T-helper 17 cell (primary cell): ENCODE results near the gene PVALEF. TPM values are rescaled to one million over a fixed set of nuclear protein-coding genes. Genes with fewer than 3 reads are reported as not detected.

Experiments used
- ATAC-seq: fragments of 150-1000 bp; cut with Tn5 transposase; 2 replicates; pipeline ENCODE4 v1.10.0; 2021; ENCODE audit warnings: mild to moderate bottlenecking, moderate library complexity
- DNase-seq, 3 donors: peaks; one replicate each; pipeline versions ENCODE4 v3.0.0 to v3.0.0-alpha.2; 2020 to 2021
- H3K9me3 ChIP-seq: one replicate; pipeline ENCODE4 v1.7.0; 2013; ENCODE audit warnings: low read length, mild to moderate bottlenecking; ENCODE audit not compliant: control insufficient read depth, poor library complexity, severe bottlenecking
- H3K27ac Mint-ChIP-seq: one replicate; pipeline ENCODE4 v1.8.0; 2022; ENCODE audit warnings: mild to moderate bottlenecking, moderate library complexity, mixed read lengths
- H3K27me3 Mint-ChIP-seq: one replicate; pipeline ENCODE4 v1.8.0; 2022; ENCODE audit warnings: mixed read lengths
- H3K36me3 Mint-ChIP-seq: one replicate; pipeline ENCODE4 v1.8.0; 2022; ENCODE audit warnings: low read depth, mixed read lengths
- H3K4me1 Mint-ChIP-seq: one replicate; pipeline ENCODE4 v1.8.0; 2022; ENCODE audit warnings: mild to moderate bottlenecking, mixed read lengths
- H3K4me3 Mint-ChIP-seq: one replicate; pipeline ENCODE4 v1.8.0; 2022; ENCODE audit warnings: mild to moderate bottlenecking, moderate library complexity, mixed read lengths
- total RNA-seq, 4 donors: library from RNA in 2 of 4; stranded (reverse) in 2 of 4; gene quantifications; one replicate each; pipeline ENCODE4 v1.2.3 and lab custom pipeline; 2022 to 2026

Gene PVALEF
- total RNA-seq, 2 donors from 2014 or later, result not detected

- H3K9me3 ChIP-seq, result no peaks in the 10 kb centered on the region
- no peaks in the 10 kb centered on the region for H3K36me3 Mint-ChIP-seq
- no peak overlapping the region for H3K4me3 Mint-ChIP-seq
- no peaks in the 10 kb centered on the region for H3K27me3 Mint-ChIP-seq
- H3K27ac Mint-ChIP-seq, result no peak overlapping the region
- DNase-seq, result no peak
- ATAC-seq, result no peak
- H3K4me1 Mint-ChIP-seq, result peaks cover 3% of the 10 kb centered on the region
Observed at GRCh38 chr17:81124377-81124776, 40.9 kb upstream of the PVALEF start.

DNA sequence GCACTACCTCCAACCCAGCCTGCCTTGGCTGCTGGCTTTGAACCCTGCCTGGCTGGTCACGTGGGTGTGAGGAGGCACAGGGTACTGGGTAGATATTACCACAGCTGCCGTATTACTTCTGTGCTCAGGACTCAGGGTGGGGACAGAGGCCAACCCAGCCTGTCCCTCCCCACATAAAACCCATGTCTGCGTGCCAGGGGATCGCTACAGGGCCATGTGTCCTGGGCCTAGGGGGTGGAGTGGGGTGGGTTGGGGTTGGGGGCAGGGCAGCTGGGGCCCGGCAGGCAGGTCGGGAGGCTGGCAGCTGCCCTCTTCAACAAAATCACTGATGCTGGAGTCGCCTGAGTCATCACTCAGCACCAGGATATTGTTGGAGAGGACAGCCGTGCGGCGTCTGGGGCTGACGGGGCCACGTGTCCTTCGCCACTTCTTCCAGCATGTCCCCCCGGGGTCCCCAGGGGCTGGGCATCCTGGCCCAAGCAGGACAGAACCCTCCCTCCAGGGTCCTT, 39.7 kb upstream of the PVALEF start:
- H3K36me3 Mint-ChIP-seq, result no peaks in the 10 kb centered on the region
- H3K27me3 Mint-ChIP-seq, result no peaks in the 10 kb centered on the region
- ATAC-seq (no peak), DNase-seq (no peak)
- H3K9me3 ChIP-seq, result no peaks in the 10 kb centered on the region
- no peaks in the 10 kb centered on the region for H3K4me1 Mint-ChIP-seq
- no peak overlapping the region for H3K4me3 Mint-ChIP-seq
- no peak overlapping the region for H3K27ac Mint-ChIP-seq

DNA sequence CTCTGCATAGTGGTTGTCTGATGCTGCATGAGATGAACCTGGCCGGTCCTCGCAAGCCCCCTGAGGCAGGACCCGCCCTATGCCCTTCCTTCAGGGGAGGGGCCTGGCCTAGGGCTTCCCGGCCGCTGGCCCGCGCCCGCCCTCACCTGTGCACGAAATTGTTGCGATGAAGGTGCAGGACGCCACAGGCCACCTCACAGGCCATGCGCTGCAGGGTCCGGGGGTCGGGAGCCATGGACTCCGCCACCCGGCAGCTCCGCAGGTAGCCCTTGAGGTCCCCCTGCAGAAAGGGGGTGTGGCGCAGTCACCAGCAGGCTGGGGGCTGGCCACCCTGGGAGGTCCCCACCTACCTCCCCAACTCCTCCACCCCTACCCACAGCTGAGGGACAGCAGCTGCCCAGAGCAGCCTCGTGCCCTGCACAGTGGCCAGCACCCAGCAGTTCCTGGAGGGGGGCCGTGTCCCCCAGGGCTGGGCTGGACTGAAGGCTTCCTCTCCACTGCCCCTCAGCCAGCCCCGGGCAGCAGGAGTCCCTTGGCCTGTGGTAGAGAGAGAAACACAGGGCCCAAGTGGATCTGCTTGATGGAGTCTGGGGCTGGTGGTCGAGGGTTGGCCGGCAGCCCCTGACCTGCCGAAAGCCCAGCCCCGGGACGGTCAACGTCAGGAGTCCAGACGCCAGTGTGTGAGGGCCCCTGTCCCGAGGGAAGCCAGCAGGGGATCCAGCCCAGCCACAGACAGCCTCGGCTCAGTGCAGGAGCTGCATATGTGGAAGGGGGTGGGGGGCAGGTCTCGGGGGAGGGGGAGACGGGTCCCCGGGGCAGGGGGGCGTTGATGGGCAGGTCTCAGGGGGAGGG, 38.8 kb upstream of the PVALEF start:
- H3K4me1 Mint-ChIP-seq, result no peaks in the 10 kb centered on the region
- no peak for ATAC-seq
- H3K27ac Mint-ChIP-seq, result no peak overlapping the region
- no peaks in the 10 kb centered on the region for H3K9me3 ChIP-seq
- H3K36me3 Mint-ChIP-seq, result no peaks in the 10 kb centered on the region
- no peak overlapping the region for H3K4me3 Mint-ChIP-seq
- DNase-seq, result no peak
- no peaks in the 10 kb centered on the region for H3K27me3 Mint-ChIP-seq

DNA sequence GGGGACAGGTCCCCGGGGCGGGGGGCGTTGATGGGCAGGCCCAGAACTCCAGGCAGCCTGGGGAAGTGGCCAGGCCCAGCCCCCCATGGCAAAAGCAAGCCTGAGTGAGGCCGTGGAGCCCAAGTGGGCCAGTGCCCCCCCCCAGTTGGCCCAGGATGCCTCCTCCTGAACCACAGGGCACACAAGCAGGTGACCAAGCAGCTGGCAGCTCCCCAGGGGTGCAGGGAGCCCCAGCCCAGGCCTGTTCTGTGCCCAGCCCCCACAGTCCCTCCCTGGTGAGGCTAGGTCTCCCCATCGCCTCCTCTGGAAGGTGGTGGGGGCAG, 38.2 kb upstream of the PVALEF start:
- H3K27ac Mint-ChIP-seq, result no peak overlapping the region
- no peaks in the 10 kb centered on the region for H3K9me3 ChIP-seq
- H3K4me3 Mint-ChIP-seq, result no peak overlapping the region
- no peaks in the 10 kb centered on the region for H3K27me3 Mint-ChIP-seq
- no peak for DNase-seq
- H3K4me1 Mint-ChIP-seq, result no peaks in the 10 kb centered on the region
- H3K36me3 Mint-ChIP-seq, result no peaks in the 10 kb centered on the region
- ATAC-seq, result no peak

DNA sequence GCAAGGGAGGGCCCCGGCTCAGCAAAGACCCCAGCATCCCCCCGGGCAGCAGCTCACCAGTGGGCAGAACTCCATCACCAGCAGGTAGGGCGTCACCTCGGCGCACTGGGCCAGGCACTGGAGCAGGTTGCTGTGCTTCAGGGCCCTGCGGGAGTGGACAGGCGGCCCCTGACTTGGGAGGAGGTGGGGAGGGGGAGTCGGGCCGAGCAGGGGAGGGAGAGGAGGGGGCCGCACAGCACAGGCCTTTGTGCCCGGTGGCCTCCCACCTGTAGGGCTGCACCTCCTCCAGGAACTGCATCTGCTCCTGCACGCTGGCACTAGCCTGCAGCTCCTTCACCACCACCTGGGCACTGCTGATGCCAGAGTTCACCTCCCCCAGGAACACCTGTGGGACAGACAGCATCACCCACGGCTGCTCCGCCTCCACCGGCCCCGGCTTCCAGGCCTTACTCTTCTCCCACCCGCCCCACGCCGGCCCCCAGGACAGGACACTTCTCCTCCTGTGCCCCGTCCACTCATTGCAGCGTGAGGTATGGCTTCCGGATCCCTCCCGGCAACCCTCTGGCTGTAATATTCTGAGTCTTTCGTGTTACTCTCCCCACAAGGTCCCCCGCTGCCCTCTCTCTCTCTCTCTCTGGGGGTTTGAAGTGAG, 37.7 kb upstream of the PVALEF start:
- Mint-ChIP-seq H3K4me1 (no peaks in the 10 kb centered on the region), H3K4me3 (no peak overlapping the region), H3K27me3 (no peaks in the 10 kb centered on the region), H3K27ac (no peak overlapping the region), H3K36me3 (no peaks in the 10 kb centered on the region)
- no peak for ATAC-seq
- DNase-seq, result no peak
- H3K9me3 ChIP-seq, result no peaks in the 10 kb centered on the region

DNA sequence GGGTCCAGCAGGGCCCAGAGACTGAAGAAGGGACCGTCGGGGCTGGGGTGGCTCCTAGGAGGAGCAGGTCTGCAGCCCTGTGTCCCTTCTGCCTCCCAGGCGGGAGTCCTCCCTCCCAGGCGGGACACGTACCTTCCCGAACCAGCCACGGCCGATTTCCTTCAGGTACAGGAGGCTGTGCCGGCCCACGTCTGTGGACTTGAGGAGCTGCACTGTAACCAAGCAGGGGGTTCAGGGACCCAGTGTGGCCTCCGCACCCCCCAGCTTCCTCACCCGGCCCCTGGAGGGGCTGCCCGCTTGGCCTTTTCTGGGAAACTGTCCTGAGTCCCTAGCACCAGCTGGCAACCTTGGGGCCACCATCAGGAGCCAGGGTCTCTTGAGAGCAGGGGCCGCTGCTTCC, 37.0 kb upstream of the PVALEF start:
- Mint-ChIP-seq H3K36me3 (no peaks in the 10 kb centered on the region), H3K4me3 (no peak overlapping the region), H3K4me1 (no peaks in the 10 kb centered on the region), H3K27ac (no peak overlapping the region), H3K27me3 (no peaks in the 10 kb centered on the region)
- H3K9me3 ChIP-seq, result no peaks in the 10 kb centered on the region
- ATAC-seq (no peak), DNase-seq (no peak)

- no peaks in the 10 kb centered on the region for H3K36me3 Mint-ChIP-seq
- DNase-seq (no peak), ATAC-seq (no peak)
- no peak overlapping the region for H3K4me3 Mint-ChIP-seq
- H3K4me1 Mint-ChIP-seq, result no peaks in the 10 kb centered on the region
- H3K9me3 ChIP-seq, result no peaks in the 10 kb centered on the region
- no peaks in the 10 kb centered on the region for H3K27me3 Mint-ChIP-seq
- H3K27ac Mint-ChIP-seq, result no peak overlapping the region
Observed at GRCh38 chr17:81128774-81129173, 36.5 kb upstream of the PVALEF start.

GRCh38 chr17:81129289-81129688, 36.0 kb upstream of the PVALEF start:
- H3K9me3 ChIP-seq, result no peaks in the 10 kb centered on the region
- ATAC-seq (no peak), DNase-seq (no peak)
- no peak overlapping the region for H3K27ac Mint-ChIP-seq
- no peak overlapping the region for H3K4me3 Mint-ChIP-seq
- H3K36me3 Mint-ChIP-seq, result no peaks in the 10 kb centered on the region
- H3K27me3 Mint-ChIP-seq, result no peaks in the 10 kb centered on the region
- H3K4me1 Mint-ChIP-seq, result no peaks in the 10 kb centered on the region

- Mint-ChIP-seq H3K27ac (no peak overlapping the region), H3K4me3 (no peak overlapping the region), H3K4me1 (no peaks in the 10 kb centered on the region), H3K36me3 (no peaks in the 10 kb centered on the region), H3K27me3 (no peaks in the 10 kb centered on the region)
- no peak for DNase-seq
- H3K9me3 ChIP-seq, result no peaks in the 10 kb centered on the region
- no peak for ATAC-seq
Observed at GRCh38 chr17:81129711-81130367, 35.5 kb upstream of the PVALEF start.

GRCh38 chr17:81130385-81131361, 34.6 kb upstream of the PVALEF start:
- H3K27ac Mint-ChIP-seq, result no peak overlapping the region
- no peaks in the 10 kb centered on the region for H3K9me3 ChIP-seq
- DNase-seq, result no peak
- no peaks in the 10 kb centered on the region for H3K36me3 Mint-ChIP-seq
- no peak for ATAC-seq
- H3K4me3 Mint-ChIP-seq, result no peak overlapping the region
- H3K4me1 Mint-ChIP-seq, result no peaks in the 10 kb centered on the region
- H3K27me3 Mint-ChIP-seq, result no peaks in the 10 kb centered on the region

DNA sequence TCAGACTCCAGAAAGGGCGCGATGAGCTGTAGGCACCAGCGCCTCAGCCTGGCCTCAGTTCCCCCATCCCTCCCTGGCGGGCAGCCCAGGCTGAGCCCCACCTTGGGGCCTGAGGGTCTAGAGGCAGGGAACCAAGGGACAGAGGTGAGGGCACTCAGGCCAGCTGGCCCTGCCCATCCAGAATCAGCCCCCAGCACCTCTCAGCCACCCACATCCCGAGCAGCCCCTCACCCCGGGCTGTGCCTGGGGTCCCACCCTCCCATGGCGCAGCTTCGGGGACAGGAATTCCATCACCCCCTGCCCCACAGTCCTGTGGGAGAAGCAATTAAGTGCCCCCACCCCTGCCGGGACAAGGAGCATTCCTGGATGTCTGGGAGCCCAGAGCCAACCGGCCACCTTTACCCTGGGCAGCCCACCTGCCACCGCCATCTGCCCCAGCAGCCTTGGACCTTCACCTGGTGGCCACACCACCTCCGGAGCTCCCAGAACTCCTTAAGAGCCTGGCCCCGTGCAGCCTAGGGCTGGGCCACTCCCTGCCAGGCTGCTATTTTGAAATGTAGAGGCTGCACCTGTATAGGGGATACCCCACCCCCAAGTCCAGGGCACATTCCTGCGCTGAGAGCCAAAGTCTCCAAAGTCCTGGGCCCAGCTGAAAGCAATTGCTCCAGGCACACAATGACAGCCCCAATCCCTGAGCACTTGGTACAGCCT, 33.7 kb upstream of the PVALEF start:
- Mint-ChIP-seq H3K4me3 (no peak overlapping the region), H3K27ac (no peak overlapping the region), H3K4me1 (no peaks in the 10 kb centered on the region), H3K27me3 (no peaks in the 10 kb centered on the region), H3K36me3 (no peaks in the 10 kb centered on the region)
- ATAC-seq (no peak), DNase-seq (no peak)
- no peaks in the 10 kb centered on the region for H3K9me3 ChIP-seq

GRCh38 chr17:81132197-81132540, 33.1 kb upstream of the PVALEF start:
- ATAC-seq (no peak), DNase-seq (no peak)
- no peaks in the 10 kb centered on the region for H3K36me3 Mint-ChIP-seq
- H3K27ac Mint-ChIP-seq, result no peak overlapping the region
- no peaks in the 10 kb centered on the region for H3K27me3 Mint-ChIP-seq
- H3K4me1 Mint-ChIP-seq, result no peaks in the 10 kb centered on the region
- no peaks in the 10 kb centered on the region for H3K9me3 ChIP-seq
- H3K4me3 Mint-ChIP-seq, result no peak overlapping the region
